OCI-LY3 (cell line): Measurements from ENCODE around the gene GRAMD2A.

ENCODE experiments used
- H2AFZ ChIP-seq: fragments of 200-600, 300-600 bp; shearing (Covaris generic); 2 replicates; pipeline ENCODE4 v1.6.0; 2014; ENCODE audit warnings: antibody characterized with exemption, low read depth, low read length
- H3K27ac ChIP-seq: fragments of 200-600, 300-600 bp; sonication (generic); 2 replicates; pipeline ENCODE4 v1.5.1; 2014; ENCODE audit warnings: mild to moderate bottlenecking, low read length, moderate library complexity, mixed read lengths
- H3K27me3 ChIP-seq: fragments of 200-600, 300-600 bp; sonication (generic); 2 replicates; pipeline ENCODE4 v1.6.1; 2014; ENCODE audit warnings: low read depth, low read length, mixed read lengths
- H3K36me3 ChIP-seq: fragments of 200-600, 300-600 bp; sonication (generic); replicated peaks from 2 replicates; pipeline ENCODE3; 2014; ENCODE audit warnings: low read depth, low read length, mixed read lengths
- H3K4me1 ChIP-seq: fragments of 300-600, 200-600 bp; sonication (generic); 2 replicates; pipeline ENCODE4 v1.6.1; 2014; ENCODE audit warnings: low read length, mixed read lengths
- H3K4me2 ChIP-seq: fragments of 200-600, 300-600 bp; sonication (generic); 2 replicates; pipeline ENCODE4 v1.6.1; 2014; ENCODE audit warnings: low read length, mixed read lengths
- H3K4me3 ChIP-seq: fragments of 300-600, 200-600 bp; sonication (generic); 2 replicates; pipeline ENCODE4 v1.5.1; 2014; ENCODE audit warnings: antibody characterized with exemption, mild to moderate bottlenecking, low read length, moderate library complexity
- H3K79me2 ChIP-seq: fragments of 300-600, 200-600 bp; shearing (Covaris generic); 2 replicates; pipeline ENCODE4 v1.6.1; 2014; ENCODE audit warnings: mild to moderate bottlenecking, low read length, mixed read lengths
- H3K9ac ChIP-seq: fragments of 300-600, 200-600 bp; shearing (Covaris generic); 2 replicates; pipeline ENCODE4 v1.6.0; 2014; ENCODE audit warnings: mild to moderate bottlenecking, low read length, moderate library complexity
- H3K9me3 ChIP-seq: fragments of 200-600, 300-600 bp; shearing (Covaris generic); 2 replicates; pipeline ENCODE4 v1.6.1; 2014; ENCODE audit warnings: low read length, mixed read lengths; ENCODE audit not compliant: insufficient read depth
- H4K20me1 ChIP-seq: fragments of 200-600, 300-600 bp; sonication (generic); 2 replicates; pipeline ENCODE4 v1.6.1; 2016; ENCODE audit warnings: low read length, mixed read lengths; ENCODE audit not compliant: insufficient read depth
- CTCF ChIP-seq: fragments of 200-600, 300-600 bp; sonication (generic); IDR thresholded peaks from 2 replicates; pipeline ENCODE4 v1.5.1; 2014; ENCODE audit warnings: antibody characterized with exemption, low read length, low read depth
- EZH2phosphoT487 ChIP-seq: fragments of 200-600 bp; shearing (Covaris generic); IDR thresholded peaks from 2 replicates; pipeline ENCODE4 v1.6.1; 2018; ENCODE audit warnings: antibody characterized with exemption, mixed run types, low read depth

The GRAMD2A gene

GRCh38 chr15:72205896-72206676 is 8.5 kb upstream of the GRAMD2A start:
- no peak overlapping the region for H3K4me2 ChIP-seq
- no peak overlapping the region for H3K9ac ChIP-seq
- no peaks in the 10 kb centered on the region for H3K4me1 ChIP-seq
- no peak overlapping the region for H3K4me3 ChIP-seq
- H3K9me3 ChIP-seq, result no peaks in the 10 kb centered on the region
- H2AFZ ChIP-seq, result no peak overlapping the region
- peaks cover 98% of the 10 kb centered on the region for H4K20me1 ChIP-seq
- H3K27me3 ChIP-seq, result no peaks in the 10 kb centered on the region
- no peak for TF ChIP-seq CTCF
- TF ChIP-seq EZH2phosphoT487, result no peak
- H3K79me2 ChIP-seq, result peaks cover 72% of the 10 kb centered on the region
- no peak overlapping the region for H3K27ac ChIP-seq
- H3K36me3 ChIP-seq, result peaks cover 97% of the 10 kb centered on the region

- Histone ChIP-seq H3K9ac (no peak overlapping the region), H3K27ac (no peak overlapping the region), H3K36me3 (peaks cover 97% of the 10 kb centered on the region), H3K4me1 (no peaks in the 10 kb centered on the region), H4K20me1 (peaks cover 98% of the 10 kb centered on the region), H2AFZ (no peak overlapping the region), H3K4me2 (no peak overlapping the region), H3K4me3 (no peak overlapping the region), H3K9me3 (no peaks in the 10 kb centered on the region), H3K27me3 (no peaks in the 10 kb centered on the region), H3K79me2 (peaks cover 64% of the 10 kb centered on the region)
- TF ChIP-seq CTCF (no peak), EZH2phosphoT487 (no peak)
These were observed 7.7 kb upstream of the GRAMD2A start for GRCh38 chr15:72205273-72205672.

- Histone ChIP-seq H3K36me3 (peaks cover 97% of the 10 kb centered on the region), H3K27ac (no peak overlapping the region), H3K4me1 (no peaks in the 10 kb centered on the region), H2AFZ (no peak overlapping the region), H3K4me3 (no peak overlapping the region), H3K9ac (no peak overlapping the region), H3K4me2 (no peak overlapping the region), H3K9me3 (no peaks in the 10 kb centered on the region), H4K20me1 (peaks cover 99% of the 10 kb centered on the region), H3K79me2 (peaks cover 50% of the 10 kb centered on the region), H3K27me3 (no peaks in the 10 kb centered on the region)
- no peak for TF ChIP-seq CTCF
- TF ChIP-seq EZH2phosphoT487, result no peak
These were observed 5.9 kb upstream of the GRAMD2A start for GRCh38 chr15:72203507-72203837.

- no peaks in the 10 kb centered on the region for H3K27me3 ChIP-seq
- no peaks in the 10 kb centered on the region for H3K9me3 ChIP-seq
- H3K9ac ChIP-seq, result no peak overlapping the region
- H2AFZ ChIP-seq, result no peak overlapping the region
- H3K4me1 ChIP-seq, result no peaks in the 10 kb centered on the region
- H3K4me3 ChIP-seq, result no peak overlapping the region
- H3K79me2 ChIP-seq, result peaks cover 44% of the 10 kb centered on the region
- TF ChIP-seq CTCF (no peak), EZH2phosphoT487 (no peak)
- H3K36me3 ChIP-seq, result peaks cover 97% of the 10 kb centered on the region
- peaks cover 99% of the 10 kb centered on the region for H4K20me1 ChIP-seq
- no peak overlapping the region for H3K4me2 ChIP-seq
- no peak overlapping the region for H3K27ac ChIP-seq
These were observed 5.4 kb upstream of the GRAMD2A start for GRCh38 chr15:72202801-72203506.
